ENCODE measurements around the gene EIF4A3. TPM values are rescaled to one million over a fixed set of nuclear protein-coding genes. Genes with fewer than 3 reads are reported as not detected.
"Not testable (repeated sequence)": the region's sequence is repeated elsewhere in the genome, so short reads cannot be mapped to it uniquely, and the experiment has no call there.

The EIF4A3 gene
- total and polyA plus RNA-seq, 8 donors: 58.5 to 90.7 (median 84.3) TPM

- Histone ChIP-seq H3K27ac (peak overlapping the region in 1 of 2 donors; percentile 92), H3K4me1 (peaks cover 0 to 29% of the 10 kb centered on the region in 2 donors), H3K4me3 (no peak overlapping the region), H3K36me3 (no peaks in the 10 kb centered on the region), H3K9me3 (no peaks in the 10 kb centered on the region), H3K27me3 (no peaks in the 10 kb centered on the region)
- no peak for TF ChIP-seq CTCF (IDR thresholded peaks at IDR 0.05)
- intact Hi-C loops (cut with DNase I): no loop called here
- no peak for ATAC-seq
- DNase-seq: no peak
Measured at GRCh38 chr17:80091376-80091775, 55.6 kb downstream of the EIF4A3 start.

GRCh38 chr17:80090164-80090563 lies 56.8 kb downstream of the EIF4A3 start:
- H3K4me3 ChIP-seq; H3K9me3 ChIP-seq; H3K27me3 ChIP-seq; H3K27ac ChIP-seq; intact Hi-C loops (cut with DNase I); H3K36me3 ChIP-seq; ATAC-seq: not testable (repeated sequence)
- peak in 1 of 4 donors; percentile 48 for DNase-seq
- H3K4me1 ChIP-seq: peaks cover 0 to 29% of the 10 kb centered on the region in 2 donors

GRCh38 chr17:80089762-80090161 lies 57.2 kb downstream of the EIF4A3 start:
- Histone ChIP-seq H3K27me3 (no peaks in the 10 kb centered on the region), H3K9me3 (no peaks in the 10 kb centered on the region), H3K4me1 (peaks cover 0 to 27% of the 10 kb centered on the region in 2 donors), H3K36me3 (no peaks in the 10 kb centered on the region), H3K27ac (no peak overlapping the region), H3K4me3 (no peak overlapping the region)
- no peak for ATAC-seq
- DNase-seq: peak in 1 of 4 donors; percentile 64
- intact Hi-C loops (cut with DNase I): no loop called here
- no peak for TF ChIP-seq CTCF (IDR thresholded peaks at IDR 0.05)

- TF ChIP-seq CTCF (IDR thresholded peaks at IDR 0.05): no peak
- H3K4me3 ChIP-seq: no peak overlapping the region
- ATAC-seq (no peak), DNase-seq (peak in 1 of 4 donors; percentile 68)
- no peaks in the 10 kb centered on the region for H3K36me3 ChIP-seq
- no peaks in the 10 kb centered on the region for H3K27me3 ChIP-seq
- H3K9me3 ChIP-seq: no peaks in the 10 kb centered on the region
- intact Hi-C loops (cut with DNase I): no loop called here
- H3K4me1 ChIP-seq: peaks cover 0 to 14% of the 10 kb centered on the region in 2 donors
- H3K27ac ChIP-seq: no peak overlapping the region
Measured at GRCh38 chr17:80087346-80088265, 59.3 kb downstream of the EIF4A3 start.

GRCh38 chr17:80086616-80087015 lies 60.3 kb downstream of the EIF4A3 start:
- Histone ChIP-seq H3K4me1 (peaks cover 0 to 9% of the 10 kb centered on the region in 2 donors), H3K27ac (no peak overlapping the region), H3K9me3 (no peaks in the 10 kb centered on the region), H3K36me3 (no peaks in the 10 kb centered on the region), H3K4me3 (no peak overlapping the region), H3K27me3 (no peaks in the 10 kb centered on the region)
- TF ChIP-seq CTCF (IDR thresholded peaks at IDR 0.05): no peak
- intact Hi-C loops (cut with DNase I): no loop called here
- DNase-seq: peak in 1 of 4 donors; percentile 61
- ATAC-seq: no peak

All from left lung (tissue), 10 donors.